ENCODE data around the gene SGF29. TPM values are rescaled to one million over a fixed set of nuclear protein-coding genes. Genes with fewer than 3 reads are reported as not detected.

Gene SGF29
- total and polyA plus RNA-seq, 2 experiments from 2014 or later: 10.0 to 17.6 TPM

DNA sequence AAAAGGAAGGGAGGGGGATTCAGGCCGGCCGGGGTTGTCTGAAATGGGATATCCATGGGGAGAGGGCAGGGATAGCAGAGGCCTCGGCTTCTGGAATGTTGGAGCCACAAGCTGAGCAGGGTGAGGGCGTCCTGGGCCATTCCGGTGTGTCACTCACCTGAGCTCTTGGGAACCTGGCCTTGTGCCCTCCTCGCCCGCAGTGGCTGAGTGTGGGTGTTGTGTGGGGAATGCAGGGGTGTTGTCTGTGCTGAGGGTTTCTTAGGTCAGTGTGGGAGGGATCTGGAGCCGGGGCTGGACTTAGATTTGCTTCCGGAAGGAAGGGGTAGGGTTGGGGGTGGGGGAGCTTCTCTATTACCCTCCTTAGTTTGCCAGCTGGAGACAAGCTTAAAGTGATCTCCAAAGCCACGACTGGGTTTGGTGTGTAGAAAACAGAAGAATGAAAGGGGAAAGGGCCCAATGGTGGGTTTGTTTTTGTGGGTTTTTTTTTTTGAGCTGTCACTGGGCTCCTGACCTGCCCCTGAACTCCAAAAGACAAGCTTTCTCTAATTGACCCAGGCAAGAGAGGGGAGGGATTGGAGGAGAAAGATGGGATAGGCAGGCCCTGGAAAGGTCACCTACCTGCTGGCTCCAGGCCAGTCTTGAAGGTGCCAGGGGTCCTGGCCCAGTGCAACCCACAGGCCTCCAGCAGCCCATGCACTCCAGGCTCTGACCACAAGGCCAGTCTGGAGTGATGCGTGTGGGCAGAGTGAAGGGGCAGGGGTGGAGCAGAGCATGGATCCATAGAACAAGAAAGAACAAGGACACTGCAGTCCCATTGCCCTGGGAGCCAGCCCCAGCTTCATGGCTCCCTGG lies 43.3 kb downstream of the SGF29 start, which contains the start of gene SULT1A2 (continued):
- TF ChIP-seq, protein P1, sequence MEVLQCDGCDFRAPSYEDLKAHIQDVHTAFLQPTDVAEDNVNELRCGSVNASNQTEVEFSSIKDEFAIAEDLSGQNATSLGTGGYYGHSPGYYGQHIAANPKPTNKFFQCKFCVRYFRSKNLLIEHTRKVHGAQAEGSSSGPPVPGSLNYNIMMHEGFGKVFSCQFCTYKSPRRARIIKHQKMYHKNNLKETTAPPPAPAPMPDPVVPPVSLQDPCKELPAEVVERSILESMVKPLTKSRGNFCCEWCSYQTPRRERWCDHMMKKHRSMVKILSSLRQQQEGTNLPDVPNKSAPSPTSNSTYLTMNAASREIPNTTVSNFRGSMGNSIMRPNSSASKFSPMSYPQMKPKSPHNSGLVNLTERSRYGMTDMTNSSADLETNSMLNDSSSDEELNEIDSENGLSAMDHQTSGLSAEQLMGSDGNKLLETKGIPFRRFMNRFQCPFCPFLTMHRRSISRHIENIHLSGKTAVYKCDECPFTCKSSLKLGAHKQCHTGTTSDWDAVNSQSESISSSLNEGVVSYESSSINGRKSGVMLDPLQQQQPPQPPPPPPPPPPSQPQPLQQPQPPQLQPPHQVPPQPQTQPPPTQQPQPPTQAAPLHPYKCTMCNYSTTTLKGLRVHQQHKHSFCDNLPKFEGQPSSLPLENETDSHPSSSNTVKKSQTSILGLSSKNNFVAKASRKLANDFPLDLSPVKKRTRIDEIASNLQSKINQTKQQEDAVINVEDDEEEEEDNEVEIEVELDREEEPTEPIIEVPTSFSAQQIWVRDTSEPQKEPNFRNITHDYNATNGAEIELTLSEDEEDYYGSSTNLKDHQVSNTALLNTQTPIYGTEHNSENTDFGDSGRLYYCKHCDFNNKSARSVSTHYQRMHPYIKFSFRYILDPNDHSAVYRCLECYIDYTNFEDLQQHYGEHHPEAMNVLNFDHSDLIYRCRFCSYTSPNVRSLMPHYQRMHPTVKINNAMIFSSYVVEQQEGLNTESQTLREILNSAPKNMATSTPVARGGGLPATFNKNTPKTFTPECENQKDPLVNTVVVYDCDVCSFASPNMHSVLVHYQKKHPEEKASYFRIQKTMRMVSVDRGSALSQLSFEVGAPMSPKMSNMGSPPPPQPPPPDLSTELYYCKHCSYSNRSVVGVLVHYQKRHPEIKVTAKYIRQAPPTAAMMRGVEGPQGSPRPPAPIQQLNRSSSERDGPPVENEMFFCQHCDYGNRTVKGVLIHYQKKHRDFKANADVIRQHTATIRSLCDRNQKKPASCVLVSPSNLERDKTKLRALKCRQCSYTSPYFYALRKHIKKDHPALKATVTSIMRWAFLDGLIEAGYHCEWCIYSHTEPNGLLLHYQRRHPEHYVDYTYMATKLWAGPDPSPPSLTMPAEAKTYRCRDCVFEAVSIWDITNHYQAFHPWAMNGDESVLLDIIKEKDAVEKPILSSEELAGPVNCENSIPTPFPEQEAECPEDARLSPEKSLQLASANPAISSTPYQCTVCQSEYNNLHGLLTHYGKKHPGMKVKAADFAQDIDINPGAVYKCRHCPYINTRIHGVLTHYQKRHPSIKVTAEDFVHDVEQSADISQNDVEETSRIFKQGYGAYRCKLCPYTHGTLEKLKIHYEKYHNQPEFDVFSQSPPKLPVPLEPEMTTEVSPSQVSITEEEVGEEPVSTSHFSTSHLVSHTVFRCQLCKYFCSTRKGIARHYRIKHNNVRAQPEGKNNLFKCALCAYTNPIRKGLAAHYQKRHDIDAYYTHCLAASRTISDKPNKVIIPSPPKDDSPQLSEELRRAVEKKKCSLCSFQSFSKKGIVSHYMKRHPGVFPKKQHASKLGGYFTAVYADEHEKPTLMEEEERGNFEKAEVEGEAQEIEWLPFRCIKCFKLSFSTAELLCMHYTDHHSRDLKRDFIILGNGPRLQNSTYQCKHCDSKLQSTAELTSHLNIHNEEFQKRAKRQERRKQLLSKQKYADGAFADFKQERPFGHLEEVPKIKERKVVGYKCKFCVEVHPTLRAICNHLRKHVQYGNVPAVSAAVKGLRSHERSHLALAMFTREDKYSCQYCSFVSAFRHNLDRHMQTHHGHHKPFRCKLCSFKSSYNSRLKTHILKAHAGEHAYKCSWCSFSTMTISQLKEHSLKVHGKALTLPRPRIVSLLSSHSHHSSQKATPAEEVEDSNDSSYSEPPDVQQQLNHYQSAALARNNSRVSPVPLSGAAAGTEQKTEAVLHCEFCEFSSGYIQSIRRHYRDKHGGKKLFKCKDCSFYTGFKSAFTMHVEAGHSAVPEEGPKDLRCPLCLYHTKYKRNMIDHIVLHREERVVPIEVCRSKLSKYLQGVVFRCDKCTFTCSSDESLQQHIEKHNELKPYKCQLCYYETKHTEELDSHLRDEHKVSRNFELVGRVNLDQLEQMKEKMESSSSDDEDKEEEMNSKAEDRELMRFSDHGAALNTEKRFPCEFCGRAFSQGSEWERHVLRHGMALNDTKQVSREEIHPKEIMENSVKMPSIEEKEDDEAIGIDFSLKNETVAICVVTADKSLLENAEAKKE (CRISPR knock-in tag; IDR thresholded peaks at IDR 0.05): no peak
- TF ChIP-seq CREB1 (CRISPR knock-in tag; IDR thresholded peaks at IDR 0.05; ENCODE audit: low read depth): no peak
- no peak for TF ChIP-seq NANOG (IDR thresholded peaks at IDR 0.05; ENCODE audit: borderline replicate concordance)
- no peak for TF ChIP-seq ZNF114 (CRISPR knock-in tag; IDR thresholded peaks at IDR 0.05)

DNA sequence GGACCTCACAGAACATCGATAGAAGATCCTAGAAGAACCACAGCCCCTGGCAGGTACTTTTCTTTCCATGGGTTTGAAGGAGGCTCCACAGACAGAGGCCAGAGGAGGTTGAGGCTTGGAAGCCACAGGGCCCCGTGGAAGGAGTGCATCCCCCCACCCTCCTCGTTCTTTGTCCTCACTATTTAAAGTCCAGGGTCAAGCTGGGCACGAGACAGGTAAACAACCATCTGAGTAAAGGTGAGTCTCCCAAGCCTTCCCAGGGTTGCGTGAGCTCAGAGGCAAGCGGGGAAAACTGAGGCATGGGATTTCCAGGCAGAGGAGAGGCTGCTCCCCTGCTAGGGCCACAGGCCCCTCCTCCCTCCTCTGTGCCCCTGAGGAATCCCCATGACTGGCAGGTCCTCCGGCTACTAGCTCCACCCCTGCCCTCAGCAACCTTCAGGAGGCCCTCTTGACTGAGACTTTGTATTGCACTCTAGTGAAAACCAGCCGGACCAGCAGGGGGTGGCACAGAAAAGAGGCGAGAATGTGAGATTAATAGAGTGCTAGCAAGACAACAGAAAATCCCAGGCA lies 44.1 kb downstream of the SGF29 start:
- Histone ChIP-seq H3K4me2 (no peak overlapping the region), H3K36me3 (ENCODE audit: insufficient read depth) (no peaks in the 10 kb centered on the region), H4K20me1 (replicated peaks; ENCODE audit: insufficient read depth) (no peaks in the 10 kb centered on the region), H3K4me3 (no peak overlapping the region), H3K9me2 (ENCODE audit: insufficient read depth) (no peaks in the 10 kb centered on the region; the same call in 1 of the 2 replicates), H3K79me2 (replicated peaks; ENCODE audit: insufficient read depth) (no peaks in the 10 kb centered on the region), H3K27me3 (ENCODE audit: insufficient read depth) (no peaks in the 10 kb centered on the region), H2AFZ (no peak overlapping the region), H3K27ac (ENCODE audit: low read depth) (no peak overlapping the region), H3F3A (replicated peaks; ENCODE audit: low read depth) (no peaks in the 10 kb centered on the region), H3K4me1 (ENCODE audit: insufficient read depth) (peaks cover 4% of the 10 kb centered on the region; the same call in 1 of the 2 replicates)
- DNase-seq (ENCODE audit: low spot score) (peak; percentile 78), ATAC-seq (peak; percentile 63)
- H3K4me3 Mint-ChIP-seq: no peak overlapping the region
- H3K9me3 Mint-ChIP-seq: no peaks in the 10 kb centered on the region
- H3K4me1 Mint-ChIP-seq: peaks cover 21% of the 10 kb centered on the region
- no peaks in the 10 kb centered on the region for H3K36me3 Mint-ChIP-seq (ENCODE audit: low read depth)
- no peak overlapping the region for H3K27ac Mint-ChIP-seq
- peaks cover 9% of the 10 kb centered on the region for H3K27me3 Mint-ChIP-seq (ENCODE audit: insufficient read depth, low read depth, poor library complexity)
- TF ChIP-seq, protein P2, sequence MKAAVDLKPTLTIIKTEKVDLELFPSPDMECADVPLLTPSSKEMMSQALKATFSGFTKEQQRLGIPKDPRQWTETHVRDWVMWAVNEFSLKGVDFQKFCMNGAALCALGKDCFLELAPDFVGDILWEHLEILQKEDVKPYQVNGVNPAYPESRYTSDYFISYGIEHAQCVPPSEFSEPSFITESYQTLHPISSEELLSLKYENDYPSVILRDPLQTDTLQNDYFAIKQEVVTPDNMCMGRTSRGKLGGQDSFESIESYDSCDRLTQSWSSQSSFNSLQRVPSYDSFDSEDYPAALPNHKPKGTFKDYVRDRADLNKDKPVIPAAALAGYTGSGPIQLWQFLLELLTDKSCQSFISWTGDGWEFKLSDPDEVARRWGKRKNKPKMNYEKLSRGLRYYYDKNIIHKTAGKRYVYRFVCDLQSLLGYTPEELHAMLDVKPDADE (IDR thresholded peaks at IDR 0.05): no peak
- TF ChIP-seq STAT1 (IDR thresholded peaks at IDR 0.05; ENCODE audit: unreplicated experiment): no peak
- no peak for TF ChIP-seq CREB1 (CRISPR knock-in tag; IDR thresholded peaks at IDR 0.05; ENCODE audit: low read depth)
- TF ChIP-seq, protein P1 (CRISPR knock-in tag; IDR thresholded peaks at IDR 0.05): peak; percentile 70; the same call in 1 of the 2 replicates

Measured in GM23338 (cell line).